Retina (tissue), 1 donor: ENCODE measurements around the gene RSU1.

Experiments
- DNase-seq: peaks from one replicate; pipeline ENCODE4 v3.0.0-alpha.2; 2016

RSU1 gene

DNA sequence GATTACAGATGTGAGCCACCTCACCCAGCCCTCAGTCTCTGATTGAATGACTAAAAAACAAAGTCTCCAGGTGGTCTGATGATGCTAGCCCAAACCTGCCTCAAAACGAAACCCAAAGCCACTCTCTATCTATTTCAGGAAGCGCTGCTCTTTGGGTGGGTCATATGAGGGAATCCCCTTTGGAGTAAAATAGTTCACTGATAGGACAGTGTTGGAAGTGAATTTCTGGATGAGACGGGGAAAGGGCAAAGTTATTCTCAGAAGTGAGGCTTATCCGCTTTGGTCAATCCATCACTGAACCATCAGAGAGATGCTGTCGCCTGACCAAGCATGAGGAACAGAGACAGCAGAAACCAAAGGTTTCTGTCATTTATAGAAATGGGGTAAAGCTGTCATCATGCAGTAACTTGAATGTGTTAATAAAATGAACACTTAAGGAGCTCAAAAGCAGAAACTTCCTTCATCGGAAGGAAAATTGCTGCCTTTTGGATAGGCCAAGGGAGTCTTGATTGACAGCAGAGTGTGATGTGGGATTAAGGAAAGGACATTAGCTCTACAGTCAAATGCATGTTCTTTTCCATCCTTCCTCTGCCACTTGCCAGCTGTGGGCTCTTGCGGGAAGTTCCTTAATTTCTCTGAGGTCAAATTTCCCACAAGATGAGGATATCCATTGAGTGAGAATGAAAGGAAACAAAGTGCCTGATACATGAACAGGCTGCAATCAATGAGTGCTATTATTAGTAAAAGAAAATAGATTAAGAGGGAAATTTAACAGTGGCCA, 230.7 kb downstream of the RSU1 start:
- no peak for DNase-seq

DNA sequence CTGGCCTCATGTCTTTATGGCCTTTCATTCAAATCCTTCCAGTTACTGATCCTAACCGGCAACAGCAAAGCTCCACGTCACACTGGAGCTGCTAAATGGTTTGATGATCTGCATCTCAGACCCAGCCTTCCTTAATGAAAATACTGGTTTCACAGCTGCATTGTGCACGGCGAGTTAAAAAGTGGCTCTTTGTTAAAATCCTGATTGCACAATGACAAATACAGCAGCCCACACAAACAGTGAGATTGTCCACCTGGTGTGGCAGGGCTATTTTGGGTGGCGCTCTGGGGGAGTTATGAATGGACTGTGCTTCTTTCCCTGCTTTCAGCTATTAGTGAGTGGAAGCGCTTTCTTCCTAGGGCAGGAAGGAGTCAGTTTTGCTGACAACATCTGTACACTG, 232.1 kb downstream of the RSU1 start:
- no peak for DNase-seq

DNA sequence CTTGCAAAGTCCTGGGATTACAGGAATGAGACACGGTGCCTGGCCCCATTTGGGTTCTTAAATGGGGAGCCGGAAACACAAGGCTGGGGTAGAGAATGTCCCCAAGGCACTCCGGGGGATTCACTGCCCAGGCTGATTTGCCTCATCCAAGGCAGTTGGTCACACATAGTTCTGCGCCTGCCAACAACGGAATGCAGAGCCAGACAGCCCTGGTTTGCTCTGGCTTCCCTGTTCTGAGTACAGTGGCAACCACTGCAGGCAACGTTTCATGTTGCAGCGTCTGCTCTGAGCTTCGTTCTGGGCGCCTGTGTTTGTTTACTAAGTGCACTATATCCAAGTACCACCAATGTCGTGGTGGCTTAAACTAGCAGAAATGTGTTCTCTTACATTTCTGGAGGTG, 233.8 kb downstream of the RSU1 start:
- DNase-seq: no peak

DNA sequence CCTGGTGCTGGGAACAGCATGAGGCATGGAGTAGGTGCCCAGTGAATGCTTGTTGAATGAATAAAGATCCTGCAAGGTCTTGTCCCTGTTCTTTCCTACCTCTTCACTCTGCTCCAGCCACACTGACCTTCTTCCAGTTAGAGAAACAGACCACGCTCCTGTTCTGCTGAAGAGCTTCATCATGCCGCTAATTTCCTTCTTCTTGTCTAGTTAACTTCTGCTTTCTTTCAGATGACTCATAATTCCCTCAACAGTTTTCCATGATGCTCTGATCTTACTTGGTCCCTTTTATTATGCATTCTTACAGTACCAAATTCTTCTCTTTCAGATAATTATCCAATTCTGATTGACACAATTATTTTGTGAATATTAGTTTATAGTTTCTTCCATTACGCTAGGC, 236.0 kb downstream of the RSU1 start:
- DNase-seq: no peak

DNA sequence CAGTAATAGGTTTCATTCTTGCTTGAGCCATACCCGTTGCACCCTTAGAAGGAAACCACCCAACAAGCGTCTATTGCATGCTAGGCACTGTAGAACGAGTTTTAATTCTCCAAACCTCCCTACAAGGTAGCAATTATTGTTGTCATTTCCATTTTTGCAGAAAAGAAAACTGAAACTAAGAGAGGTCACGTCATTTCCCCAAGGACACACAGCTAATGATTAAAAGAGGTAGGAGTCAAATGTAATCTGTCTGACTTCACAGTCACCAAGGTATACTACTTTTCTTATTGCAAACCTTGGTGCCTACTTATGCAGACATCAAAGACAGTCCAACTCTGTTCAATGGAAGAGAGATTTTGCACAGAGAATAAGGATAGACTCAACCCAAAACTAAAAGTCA, 246.5 kb downstream of the RSU1 start:
- DNase-seq: no peak

DNA sequence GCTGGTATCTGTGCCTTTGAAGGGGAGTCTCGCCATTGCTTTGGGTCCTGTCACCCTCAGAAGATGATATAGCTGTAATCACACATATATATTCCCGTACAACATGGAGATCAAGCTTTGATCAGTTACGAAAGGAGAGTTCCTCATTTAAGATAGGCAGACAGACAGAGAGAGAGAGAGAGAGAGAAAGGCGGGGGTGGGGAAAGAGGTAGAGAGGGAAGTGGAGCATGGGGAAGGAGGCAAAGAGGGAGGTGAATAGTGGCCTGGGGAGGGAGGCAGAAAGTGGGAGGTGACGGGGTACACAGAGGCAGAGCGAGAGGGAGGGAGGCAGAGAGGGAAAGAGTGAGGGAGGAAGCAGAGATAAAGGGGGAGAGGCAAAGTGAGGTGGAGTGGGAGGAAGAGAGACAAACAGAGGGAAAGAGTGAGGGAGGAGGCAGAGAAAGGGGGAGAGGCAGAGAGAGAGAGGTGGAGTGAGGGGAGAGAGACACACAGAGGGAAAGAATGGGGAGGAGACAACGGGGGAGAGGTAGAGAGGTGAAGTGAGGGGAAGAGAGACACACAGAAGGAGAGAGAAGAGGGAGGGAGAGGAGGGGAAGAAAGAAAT, 250.9 kb downstream of the RSU1 start:
- no peak for DNase-seq

DNA sequence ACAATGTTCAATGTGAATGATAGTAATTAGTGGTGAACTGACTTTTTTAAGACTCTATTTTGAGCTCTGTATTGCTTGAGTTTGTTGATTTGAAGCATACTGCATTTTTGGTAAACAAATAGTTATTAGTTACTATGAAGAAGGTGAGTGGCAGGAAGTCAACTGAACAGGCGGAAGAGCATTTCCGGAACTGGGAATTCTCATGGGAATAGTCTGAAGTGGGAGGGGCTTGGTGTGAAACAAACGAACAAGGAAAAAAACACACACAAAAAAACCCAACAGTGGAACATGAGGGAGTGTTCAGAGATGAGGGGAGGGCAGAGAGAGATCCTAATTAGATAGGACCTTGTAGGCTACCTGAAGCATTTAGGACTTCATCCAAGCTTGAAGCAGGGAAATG, 251.6 kb downstream of the RSU1 start:
- DNase-seq: no peak

DNA sequence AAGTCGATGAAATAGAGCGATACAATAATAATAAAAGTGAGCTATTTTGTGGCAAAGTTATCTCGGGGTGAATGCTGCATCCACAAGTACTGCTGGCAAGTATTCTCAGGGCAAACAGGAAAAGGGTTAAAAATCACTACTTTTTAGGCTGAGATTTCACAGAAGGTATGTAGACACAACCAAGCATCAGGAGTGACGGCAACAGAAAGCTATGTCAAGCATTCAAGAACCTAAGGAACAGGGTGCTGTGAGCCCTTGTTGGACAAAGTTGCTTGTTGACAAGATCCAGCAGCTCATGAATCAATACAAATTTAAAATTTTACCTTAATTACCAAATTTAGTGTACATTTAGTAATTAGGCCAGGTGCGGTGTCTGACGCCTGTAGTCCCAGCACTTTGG, 254.3 kb downstream of the RSU1 start:
- DNase-seq: no peak

DNA sequence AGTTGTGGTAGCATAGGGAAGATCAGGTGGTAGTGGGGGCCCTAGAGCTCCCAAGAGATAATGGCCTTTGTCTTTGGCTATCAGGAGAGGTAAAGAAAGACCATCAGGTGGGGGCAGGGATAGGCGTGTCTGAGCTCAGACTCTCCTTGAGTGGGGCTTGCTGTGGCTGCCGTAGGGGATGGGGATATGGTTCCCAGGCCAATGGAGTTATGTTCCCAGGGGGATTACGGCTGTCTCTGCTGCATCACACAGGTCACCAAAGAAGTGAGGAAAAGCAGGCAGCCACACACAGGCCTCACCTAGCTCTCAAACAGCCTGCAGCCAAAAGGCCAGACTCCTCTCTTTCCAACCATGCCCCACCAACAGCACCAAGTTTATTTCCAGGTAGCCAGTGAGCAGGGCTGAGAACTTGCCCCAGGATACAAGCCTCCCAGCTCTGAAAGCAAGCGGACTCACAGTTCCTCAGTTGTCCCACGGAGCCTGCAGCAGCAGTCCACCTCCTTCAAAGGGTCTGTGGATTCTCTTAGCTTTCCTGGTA, 257.9 kb downstream of the RSU1 start:
- no peak for DNase-seq

DNA sequence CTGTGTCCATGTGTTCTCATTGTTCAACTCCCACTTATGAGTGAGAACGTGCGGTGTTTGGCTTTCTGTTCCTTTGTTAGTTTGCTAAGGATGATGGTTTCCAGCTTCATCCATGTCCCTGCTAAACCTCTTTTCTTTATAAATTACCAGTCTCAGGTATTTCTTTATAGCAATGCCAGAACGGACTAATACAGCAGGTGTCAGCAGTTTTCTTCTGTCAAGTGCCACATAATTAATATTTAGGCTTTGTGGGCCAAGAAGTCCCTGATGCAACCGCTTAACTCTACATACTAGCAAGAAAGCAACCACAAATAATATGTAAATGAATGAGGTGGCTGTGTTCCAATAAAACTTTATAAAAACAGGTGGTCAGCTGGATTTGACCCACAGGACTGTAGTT, 269.3 kb downstream of the RSU1 start:
- no peak for DNase-seq

DNA sequence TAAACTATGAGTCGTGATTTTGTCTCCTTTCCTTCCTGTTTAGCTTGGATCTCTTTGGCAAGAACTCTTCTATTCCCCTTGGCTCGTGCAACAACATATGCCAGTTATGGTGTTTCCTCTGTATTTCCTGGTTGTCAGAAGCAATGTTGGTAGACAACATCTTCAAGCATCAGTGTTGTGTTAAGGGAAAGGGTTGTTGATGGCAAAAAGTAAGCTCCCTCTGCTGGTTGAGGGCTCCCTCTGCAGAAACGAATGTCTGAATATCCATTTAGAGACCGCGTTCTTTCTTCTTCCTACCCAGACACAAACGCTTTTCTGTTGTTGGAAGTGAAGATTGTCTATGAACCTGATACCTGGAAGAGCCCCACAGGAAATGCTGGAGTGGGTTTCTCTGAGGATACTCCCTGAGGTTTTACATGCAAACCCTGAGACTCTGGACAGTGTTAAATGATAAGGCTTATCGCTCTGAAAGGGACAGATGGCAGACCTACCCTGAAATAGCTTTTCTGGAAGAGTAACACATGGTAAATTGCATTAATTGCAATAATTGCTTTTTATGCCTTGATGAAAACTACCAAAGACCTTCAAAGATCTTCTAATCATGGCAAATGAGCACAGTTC, 272.0 kb downstream of the RSU1 start:
- DNase-seq: peak; percentile 56

DNA sequence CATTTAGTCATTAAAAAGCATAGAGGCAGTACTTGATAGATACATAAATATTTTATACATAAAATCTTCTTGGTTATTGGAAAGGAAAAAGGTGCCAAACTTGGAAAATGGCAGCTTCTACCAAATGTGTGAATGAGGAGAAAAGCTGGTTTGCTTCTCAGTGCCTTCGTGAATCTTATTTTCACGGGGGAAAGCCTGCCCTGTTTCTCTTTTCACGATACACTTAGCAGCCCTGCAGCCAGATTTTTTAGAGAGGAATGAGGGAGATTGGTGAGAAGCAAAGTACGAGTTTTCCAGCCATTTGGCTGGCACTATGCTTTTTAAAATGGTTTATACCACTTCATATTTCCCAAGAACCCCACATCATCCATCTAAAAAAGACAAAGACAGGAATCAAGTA, 272.6 kb downstream of the RSU1 start:
- DNase-seq: no peak

DNA sequence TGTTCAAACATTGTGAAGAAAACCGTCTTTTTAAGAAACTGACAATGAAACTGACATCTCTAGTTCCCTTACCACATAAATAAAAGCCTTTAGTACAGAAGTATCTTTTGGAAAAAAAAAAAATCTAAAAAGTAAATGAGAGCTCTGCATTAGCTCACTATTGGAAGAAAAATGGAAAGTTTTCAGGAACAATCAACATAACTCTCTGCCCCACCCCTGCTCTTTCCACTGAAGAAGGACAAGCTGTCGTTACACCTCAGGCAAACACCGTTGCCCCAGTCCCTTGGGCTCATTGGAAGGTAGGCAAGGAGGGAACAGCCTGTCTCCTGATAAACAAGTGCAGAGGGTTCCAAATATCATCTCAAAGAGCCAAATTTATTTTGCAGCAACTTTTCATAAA, 273.1 kb downstream of the RSU1 start:
- DNase-seq: no peak
